ENCODE results near the gene ROR2.

Gene ROR2

GRCh38 chr9:91787931-91788330, 162.1 kb downstream of the ROR2 start:
- Mint-ChIP-seq H3K27me3 (peaks cover 24% of the 10 kb centered on the region), H3K4me3 (no peak overlapping the region), H3K4me1 (peaks cover 21% of the 10 kb centered on the region), H3K9me3 (peaks cover 0 to 6% of the 10 kb centered on the region in 2 donors), H3K27ac (peak overlapping the region in 1 of 2 donors; percentile 16)
- no peak for ATAC-seq
- DNase-seq = no peak

- ATAC-seq = no peak
- H3K27ac Mint-ChIP-seq = no peak overlapping the region
Measured at GRCh38 chr9:91786132-91786896, 163.7 kb downstream of the ROR2 start.

GRCh38 chr9:91785447-91785842, 164.6 kb downstream of the ROR2 start:
- Mint-ChIP-seq H3K27me3 (peaks cover 24% of the 10 kb centered on the region), H3K4me3 (no peak overlapping the region), H3K4me1 (peaks cover 28% of the 10 kb centered on the region), H3K9me3 (peaks cover 0 to 6% of the 10 kb centered on the region in 2 donors), H3K27ac (no peak overlapping the region)
- DNase-seq (peak in 1 of 2 donors; percentile 1), ATAC-seq (no peak)

More at GRCh38 chr9:91786132-91786896, 163.7 kb downstream of the ROR2 start:
- Mint-ChIP-seq H3K9me3 (peaks cover 0 to 6% of the 10 kb centered on the region in 2 donors), H3K4me1 (peaks cover 28% of the 10 kb centered on the region), H3K27me3 (peaks cover 24% of the 10 kb centered on the region), H3K4me3 (no peak overlapping the region)
- DNase-seq = no peak

GRCh38 chr9:91784673-91785446, 165.2 kb downstream of the ROR2 start:
- H3K9me3 Mint-ChIP-seq = peaks cover 0 to 6% of the 10 kb centered on the region in 2 donors
- H3K4me1 Mint-ChIP-seq = peaks cover 28% of the 10 kb centered on the region
- H3K4me3 Mint-ChIP-seq = no peak overlapping the region
- DNase-seq = peak in 1 of 2 donors; percentile 3
- ATAC-seq = no peak
- no peak overlapping the region for H3K27ac Mint-ChIP-seq
- H3K27me3 Mint-ChIP-seq = peaks cover 24% of the 10 kb centered on the region

- Mint-ChIP-seq H3K27ac (peak overlapping the region in 1 of 2 donors; percentile 83), H3K9me3 (peaks cover 0 to 6% of the 10 kb centered on the region in 2 donors), H3K4me3 (no peak overlapping the region), H3K4me1 (peaks cover 28% of the 10 kb centered on the region), H3K27me3 (peaks cover 24% of the 10 kb centered on the region)
- ATAC-seq = no peak
- peak in 1 of 2 donors; percentile 6 for DNase-seq
Measured at GRCh38 chr9:91783876-91784672, 166.0 kb downstream of the ROR2 start.

- peaks cover 28% of the 10 kb centered on the region for H3K4me1 Mint-ChIP-seq
- ATAC-seq = no peak
- no peak for DNase-seq
- no peak overlapping the region for H3K27ac Mint-ChIP-seq
- peaks cover 0 to 6% of the 10 kb centered on the region in 2 donors for H3K9me3 Mint-ChIP-seq
- no peak overlapping the region for H3K4me3 Mint-ChIP-seq
- H3K27me3 Mint-ChIP-seq = peaks cover 24% of the 10 kb centered on the region
Measured at GRCh38 chr9:91783411-91783810, 166.6 kb downstream of the ROR2 start.

GRCh38 chr9:91782708-91783214, 167.3 kb downstream of the ROR2 start:
- H3K4me3 Mint-ChIP-seq = no peak overlapping the region
- ATAC-seq (no peak), DNase-seq (no peak)
- peaks cover 0 to under 1% of the 10 kb centered on the region in 2 donors for H3K9me3 Mint-ChIP-seq
- H3K27ac Mint-ChIP-seq = peak overlapping the region in 1 of 2 donors; percentile 23
- peaks cover 24% of the 10 kb centered on the region for H3K27me3 Mint-ChIP-seq
- H3K4me1 Mint-ChIP-seq = peaks cover 28% of the 10 kb centered on the region

GRCh38 chr9:91781906-91782305, 168.1 kb downstream of the ROR2 start:
- no peak for ATAC-seq
- Mint-ChIP-seq H3K27ac (no peak overlapping the region), H3K4me3 (no peak overlapping the region), H3K4me1 (peaks cover 28% of the 10 kb centered on the region), H3K27me3 (peaks cover 25% of the 10 kb centered on the region), H3K9me3 (no peaks in the 10 kb centered on the region)
- no peak for DNase-seq

- no peaks in the 10 kb centered on the region for H3K9me3 Mint-ChIP-seq
- peaks cover 32% of the 10 kb centered on the region for H3K27me3 Mint-ChIP-seq
- H3K4me1 Mint-ChIP-seq = peaks cover 28% of the 10 kb centered on the region
- DNase-seq = no peak
- no peak for ATAC-seq
- no peak overlapping the region for H3K27ac Mint-ChIP-seq
- H3K4me3 Mint-ChIP-seq = no peak overlapping the region
Measured at GRCh38 chr9:91781116-91781515, 168.9 kb downstream of the ROR2 start.

- Mint-ChIP-seq H3K27ac (no peak overlapping the region), H3K4me3 (no peak overlapping the region), H3K9me3 (no peaks in the 10 kb centered on the region), H3K4me1 (peaks cover 8% of the 10 kb centered on the region), H3K27me3 (peaks cover 21% of the 10 kb centered on the region)
- no peak for DNase-seq
- no peak for ATAC-seq
Measured at GRCh38 chr9:91778031-91778430, 172.0 kb downstream of the ROR2 start.

- H3K4me1 Mint-ChIP-seq = peaks cover 1% of the 10 kb centered on the region
- H3K27ac Mint-ChIP-seq = no peak overlapping the region
- ATAC-seq (no peak), DNase-seq (no peak)
- no peak overlapping the region for H3K4me3 Mint-ChIP-seq
- H3K27me3 Mint-ChIP-seq = peaks cover 21% of the 10 kb centered on the region
- no peaks in the 10 kb centered on the region for H3K9me3 Mint-ChIP-seq
Measured at GRCh38 chr9:91777292-91777830, 172.7 kb downstream of the ROR2 start.

GRCh38 chr9:91776409-91777291, 173.4 kb downstream of the ROR2 start:
- DNase-seq (no peak), ATAC-seq (no peak)
- H3K27me3 Mint-ChIP-seq = peaks cover 21% of the 10 kb centered on the region
- no peaks in the 10 kb centered on the region for H3K9me3 Mint-ChIP-seq
- H3K27ac Mint-ChIP-seq = no peak overlapping the region
- no peak overlapping the region for H3K4me3 Mint-ChIP-seq
- H3K4me1 Mint-ChIP-seq = no peaks in the 10 kb centered on the region

GRCh38 chr9:91775708-91776028, 174.4 kb downstream of the ROR2 start:
- no peak overlapping the region for H3K27ac Mint-ChIP-seq
- DNase-seq = no peak
- no peak for ATAC-seq
- no peak overlapping the region for H3K4me3 Mint-ChIP-seq
- H3K27me3 Mint-ChIP-seq = peaks cover 21% of the 10 kb centered on the region
- no peaks in the 10 kb centered on the region for H3K4me1 Mint-ChIP-seq
- no peaks in the 10 kb centered on the region for H3K9me3 Mint-ChIP-seq

GRCh38 chr9:91775011-91775707, 174.9 kb downstream of the ROR2 start:
- H3K4me3 Mint-ChIP-seq = no peak overlapping the region
- ATAC-seq (peak; percentile 80), DNase-seq (peak; percentile 69 to 70)
- peaks cover 21% of the 10 kb centered on the region for H3K27me3 Mint-ChIP-seq
- H3K9me3 Mint-ChIP-seq = no peaks in the 10 kb centered on the region
- H3K4me1 Mint-ChIP-seq = no peaks in the 10 kb centered on the region
- H3K27ac Mint-ChIP-seq = no peak overlapping the region

All from stimulated activated naive CD8-positive, alpha-beta T cell treated with anti-CD3 and anti-CD28 coated beads, Interleukin-15, amount 100 ng/mL, for 72 hours (primary cell).